WTC11 (cell line): ENCODE measurements around the gene LRP1. TPM values are rescaled to one million over a fixed set of nuclear protein-coding genes. Genes with fewer than 3 reads are reported as not detected.

Experiments
- ATAC-seq: fragments of 200-7000 bp; cut with Tn5 transposase; 2 replicates; pipeline ENCODE4 v1.10.0; 2021; ENCODE audit warnings: mild to moderate bottlenecking, moderate library complexity
- CTCF ChIA-PET: fragments of 300-600 bp; sonication (Branson Sonifier 250); formaldehyde crosslinking; loops from one replicate; lab custom pipeline; 2021; ENCODE audit warnings: antibody characterized with exemption; lab: Charles Lee
- POLR2A ChIA-PET: fragments of 350-600 bp; sonication (Branson Sonifier 250); formaldehyde crosslinking; loops from one replicate; lab custom pipeline; 2021; ENCODE audit warnings: antibody characterized with exemption; lab: Charles Lee
- DNase-seq: peaks from one replicate; pipeline ENCODE4 v3.0.0; 2021; ENCODE audit warnings: low spot score
- H3K27ac Mint-ChIP-seq: 2 replicates; pipeline ENCODE4 v1.8.0; 2021; ENCODE audit warnings: mixed read lengths
- H3K27me3 Mint-ChIP-seq: 2 replicates; pipeline ENCODE4 v1.8.0; 2021; ENCODE audit warnings: low read depth, mild to moderate bottlenecking, moderate library complexity, mixed read lengths
- H3K36me3 Mint-ChIP-seq: 2 replicates; pipeline ENCODE4 v1.8.0; 2021; ENCODE audit warnings: mixed read lengths
- H3K4me1 Mint-ChIP-seq: 2 replicates; pipeline ENCODE4 v1.8.0; 2022; ENCODE audit warnings: mixed read lengths
- H3K4me3 Mint-ChIP-seq: 2 replicates; pipeline ENCODE4 v1.8.0; 2021; ENCODE audit warnings: mild to moderate bottlenecking, moderate library complexity, mixed read lengths
- H3K9me3 Mint-ChIP-seq: 2 replicates; pipeline ENCODE4 v1.8.0; 2021; ENCODE audit warnings: mixed read lengths
- ATF1 ChIP-seq: sonication (generic); formaldehyde crosslinking; IDR thresholded peaks from 2 replicates; pipeline ENCODE4 v1.8.1; 2023; ENCODE audit warnings: mild to moderate bottlenecking, moderate library complexity, missing genetic modification reagents
- ATF3 ChIP-seq: sonication (generic); formaldehyde crosslinking; conservative IDR thresholded peaks from 2 replicates; pipeline ENCODE4 v1.8.1; 2022; ENCODE audit warnings: mild to moderate bottlenecking, missing genetic modification reagents
- ATF6 ChIP-seq: sonication (generic); formaldehyde crosslinking; IDR thresholded peaks from 2 replicates; pipeline ENCODE4 v1.8.1; 2023; ENCODE audit warnings: mild to moderate bottlenecking, missing genetic modification reagents
- ESRRA ChIP-seq: sonication (generic); formaldehyde crosslinking; IDR thresholded peaks from 2 replicates; pipeline ENCODE4 v1.8.1; 2022; ENCODE audit warnings: mild to moderate bottlenecking, missing genetic modification reagents, borderline replicate concordance
- ETV6 ChIP-seq: sonication (generic); formaldehyde crosslinking; IDR thresholded peaks from 2 replicates; pipeline ENCODE4 v1.8.1; 2022; ENCODE audit warnings: mild to moderate bottlenecking, missing genetic modification reagents
- FOXJ3 ChIP-seq: sonication (generic); formaldehyde crosslinking; IDR thresholded peaks from 2 replicates; pipeline ENCODE4 v1.9.0; 2021; ENCODE audit warnings: missing genetic modification reagents, mild to moderate bottlenecking, borderline replicate concordance
- FOXP1 ChIP-seq: sonication (generic); formaldehyde crosslinking; IDR thresholded peaks from 2 replicates; pipeline ENCODE4 v1.8.0; 2022; ENCODE audit warnings: missing genetic modification reagents, mild to moderate bottlenecking, moderate library complexity, borderline replicate concordance
- GABPB1 ChIP-seq: sonication (generic); formaldehyde crosslinking; IDR thresholded peaks from 2 replicates; pipeline ENCODE4 v1.8.1; 2023; ENCODE audit warnings: mild to moderate bottlenecking, missing genetic modification reagents
- GTF2I ChIP-seq: fragments of 250-450 bp; sonication (Bioruptor Pico); conservative IDR thresholded peaks from 2 replicates; pipeline ENCODE4 v1.4.0; 2021; ENCODE audit warnings: mild to moderate bottlenecking
- MXD4 ChIP-seq: fragments of 250-450 bp; sonication (Bioruptor Pico); IDR thresholded peaks from 2 replicates; pipeline ENCODE4 v1.8.0; 2021; ENCODE audit warnings: mild to moderate bottlenecking, moderate library complexity, borderline replicate concordance
- NR2C2 ChIP-seq: sonication (generic); formaldehyde crosslinking; IDR thresholded peaks from 2 replicates; pipeline ENCODE4 v1.8.0; 2022; ENCODE audit warnings: mild to moderate bottlenecking, missing genetic modification reagents
- SP1 ChIP-seq: sonication (generic); formaldehyde crosslinking; conservative IDR thresholded peaks from 2 replicates; pipeline ENCODE4 v1.8.1; 2022; ENCODE audit warnings: missing genetic modification reagents
- TEAD1 ChIP-seq: sonication (generic); formaldehyde crosslinking; IDR thresholded peaks from 2 replicates; pipeline ENCODE4 v1.8.0; 2022; ENCODE audit warnings: mild to moderate bottlenecking, missing genetic modification reagents
- ZNF232 ChIP-seq: sonication (generic); formaldehyde crosslinking; IDR thresholded peaks from 2 replicates; pipeline ENCODE4 v1.8.0; 2022; ENCODE audit warnings: mild to moderate bottlenecking, missing genetic modification reagents
- total RNA-seq: library from RNA; stranded (reverse); gene quantifications from 3 replicates; pipeline ENCODE4 v1.2.3, GENCODE V29; 2021
- TF ChIP-seq, protein P1 (sequence below): sonication (generic); formaldehyde crosslinking; IDR thresholded peaks from 2 replicates; pipeline ENCODE4 v1.8.1; 2022; ENCODE audit warnings: missing genetic modification reagents, borderline replicate concordance
- TF ChIP-seq, protein P2 (sequence below): fragments of 250-450 bp; sonication (Bioruptor Pico); IDR thresholded peaks from 2 replicates; pipeline ENCODE4 v1.9.0; 2021; ENCODE audit warnings: mild to moderate bottlenecking
- TF ChIP-seq, protein P3 (sequence below): sonication (generic); formaldehyde crosslinking; IDR thresholded peaks from 2 replicates; pipeline ENCODE4 v1.8.1; 2023; ENCODE audit warnings: mild to moderate bottlenecking, missing genetic modification reagents, borderline replicate concordance
- TF ChIP-seq, protein P4 (sequence below): sonication (generic); formaldehyde crosslinking; IDR thresholded peaks from 2 replicates; pipeline ENCODE4 v1.8.1; 2022; ENCODE audit warnings: mild to moderate bottlenecking, missing genetic modification reagents, moderate library complexity, borderline replicate concordance
- TF ChIP-seq, protein P5 (sequence below): sonication (generic); formaldehyde crosslinking; IDR thresholded peaks from 2 replicates; pipeline ENCODE4 v1.8.0; 2022; ENCODE audit warnings: mild to moderate bottlenecking, missing genetic modification reagents
- TF ChIP-seq, protein P6 (sequence below): sonication (generic); formaldehyde crosslinking; IDR thresholded peaks from 2 replicates; pipeline ENCODE4 v1.8.0; 2023; ENCODE audit warnings: missing genetic modification reagents, mild to moderate bottlenecking, borderline replicate concordance

Gene LRP1
- total RNA-seq, 1 experiment from 2014 or later = 120 TPM

GRCh38 chr12:57078519-57079404, 49.5 kb upstream of the LRP1 start, which contains the start of gene NEMP1:
NEMP1 (minus strand) TSS chr12:57078791; CDS start chr12:57078745, 46 bp downstream.
- ChIA-PET CTCF (interaction anchor here (0.5 to 7.5 kb wide), 23 partner anchors 9 to 442 kb away, joined by 3 to 71 read pairs (median 6); partner anchors contain the start of genes LRP1, STAT6 and TAC3), POLR2A (interaction anchor here (0.5 to 3.1 kb wide), 11 partner anchors 9 to 385 kb away, joined by 3 to 33 read pairs (median 4); partner anchors contain the start of genes LRP1, NAB2, SHMT2 and STAT6)
- Mint-ChIP-seq H3K4me1 (peaks cover 6% of the 10 kb centered on the region; the same call in 1 of the 2 replicates), H3K36me3 (peaks cover 5% of the 10 kb centered on the region), H3K27ac (peak within 1 kb of the TSS; percentile 92), H3K9me3 (no peaks in the 10 kb centered on the region), H3K27me3 (no peaks in the 10 kb centered on the region), H3K4me3 (peak within 1 kb of the TSS; percentile 95)
- DNase-seq (peak; percentile 96), ATAC-seq (peak; percentile 99)
- TF ChIP-seq SP1 (CRISPR knock-in tag) (peak; percentile 72), GTF2I (CRISPR knock-in tag) (no peak), FOXJ3 (CRISPR knock-in tag) (no peak), ATF1 (CRISPR knock-in tag) (no peak), FOXP1 (CRISPR knock-in tag) (peak; percentile 68; the same call in 1 of the 2 replicates), ATF3 (no peak), MXD4 (CRISPR knock-in tag) (no peak), NR2C2 (no peak), TEAD1 (CRISPR knock-in tag) (peak; percentile 61), GABPB1 (CRISPR knock-in tag) (peak; percentile 61; the same call in 1 of the 2 replicates), ZNF232 (CRISPR knock-in tag) (0 out of 2 replicates have a peak, but pooled peaks have one; percentile 29), ESRRA (CRISPR knock-in tag) (no peak), ETV6 (CRISPR knock-in tag) (0 out of 2 replicates have a peak, but pooled peaks have one; percentile 18), ATF6 (CRISPR knock-in tag) (no peak)
- TF ChIP-seq, protein P1, sequence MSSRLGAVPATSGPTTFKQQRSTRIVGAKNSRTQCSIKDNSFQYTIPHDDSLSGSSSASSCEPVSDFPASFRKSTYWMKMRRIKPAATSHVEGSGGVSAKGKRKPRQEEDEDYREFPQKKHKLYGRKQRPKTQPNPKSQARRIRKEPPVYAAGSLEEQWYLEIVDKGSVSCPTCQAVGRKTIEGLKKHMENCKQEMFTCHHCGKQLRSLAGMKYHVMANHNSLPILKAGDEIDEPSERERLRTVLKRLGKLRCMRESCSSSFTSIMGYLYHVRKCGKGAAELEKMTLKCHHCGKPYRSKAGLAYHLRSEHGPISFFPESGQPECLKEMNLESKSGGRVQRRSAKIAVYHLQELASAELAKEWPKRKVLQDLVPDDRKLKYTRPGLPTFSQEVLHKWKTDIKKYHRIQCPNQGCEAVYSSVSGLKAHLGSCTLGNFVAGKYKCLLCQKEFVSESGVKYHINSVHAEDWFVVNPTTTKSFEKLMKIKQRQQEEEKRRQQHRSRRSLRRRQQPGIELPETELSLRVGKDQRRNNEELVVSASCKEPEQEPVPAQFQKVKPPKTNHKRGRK = no peak
- TF ChIP-seq, protein P2, sequence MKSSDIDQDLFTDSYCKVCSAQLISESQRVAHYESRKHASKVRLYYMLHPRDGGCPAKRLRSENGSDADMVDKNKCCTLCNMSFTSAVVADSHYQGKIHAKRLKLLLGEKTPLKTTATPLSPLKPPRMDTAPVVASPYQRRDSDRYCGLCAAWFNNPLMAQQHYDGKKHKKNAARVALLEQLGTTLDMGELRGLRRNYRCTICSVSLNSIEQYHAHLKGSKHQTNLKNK (CRISPR knock-in tag) = no peak
- TF ChIP-seq, protein P3, sequence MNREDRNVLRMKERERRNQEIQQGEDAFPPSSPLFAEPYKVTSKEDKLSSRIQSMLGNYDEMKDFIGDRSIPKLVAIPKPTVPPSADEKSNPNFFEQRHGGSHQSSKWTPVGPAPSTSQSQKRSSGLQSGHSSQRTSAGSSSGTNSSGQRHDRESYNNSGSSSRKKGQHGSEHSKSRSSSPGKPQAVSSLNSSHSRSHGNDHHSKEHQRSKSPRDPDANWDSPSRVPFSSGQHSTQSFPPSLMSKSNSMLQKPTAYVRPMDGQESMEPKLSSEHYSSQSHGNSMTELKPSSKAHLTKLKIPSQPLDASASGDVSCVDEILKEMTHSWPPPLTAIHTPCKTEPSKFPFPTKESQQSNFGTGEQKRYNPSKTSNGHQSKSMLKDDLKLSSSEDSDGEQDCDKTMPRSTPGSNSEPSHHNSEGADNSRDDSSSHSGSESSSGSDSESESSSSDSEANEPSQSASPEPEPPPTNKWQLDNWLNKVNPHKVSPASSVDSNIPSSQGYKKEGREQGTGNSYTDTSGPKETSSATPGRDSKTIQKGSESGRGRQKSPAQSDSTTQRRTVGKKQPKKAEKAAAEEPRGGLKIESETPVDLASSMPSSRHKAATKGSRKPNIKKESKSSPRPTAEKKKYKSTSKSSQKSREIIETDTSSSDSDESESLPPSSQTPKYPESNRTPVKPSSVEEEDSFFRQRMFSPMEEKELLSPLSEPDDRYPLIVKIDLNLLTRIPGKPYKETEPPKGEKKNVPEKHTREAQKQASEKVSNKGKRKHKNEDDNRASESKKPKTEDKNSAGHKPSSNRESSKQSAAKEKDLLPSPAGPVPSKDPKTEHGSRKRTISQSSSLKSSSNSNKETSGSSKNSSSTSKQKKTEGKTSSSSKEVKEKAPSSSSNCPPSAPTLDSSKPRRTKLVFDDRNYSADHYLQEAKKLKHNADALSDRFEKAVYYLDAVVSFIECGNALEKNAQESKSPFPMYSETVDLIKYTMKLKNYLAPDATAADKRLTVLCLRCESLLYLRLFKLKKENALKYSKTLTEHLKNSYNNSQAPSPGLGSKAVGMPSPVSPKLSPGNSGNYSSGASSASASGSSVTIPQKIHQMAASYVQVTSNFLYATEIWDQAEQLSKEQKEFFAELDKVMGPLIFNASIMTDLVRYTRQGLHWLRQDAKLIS (CRISPR knock-in tag) = no peak
- TF ChIP-seq, protein P4, sequence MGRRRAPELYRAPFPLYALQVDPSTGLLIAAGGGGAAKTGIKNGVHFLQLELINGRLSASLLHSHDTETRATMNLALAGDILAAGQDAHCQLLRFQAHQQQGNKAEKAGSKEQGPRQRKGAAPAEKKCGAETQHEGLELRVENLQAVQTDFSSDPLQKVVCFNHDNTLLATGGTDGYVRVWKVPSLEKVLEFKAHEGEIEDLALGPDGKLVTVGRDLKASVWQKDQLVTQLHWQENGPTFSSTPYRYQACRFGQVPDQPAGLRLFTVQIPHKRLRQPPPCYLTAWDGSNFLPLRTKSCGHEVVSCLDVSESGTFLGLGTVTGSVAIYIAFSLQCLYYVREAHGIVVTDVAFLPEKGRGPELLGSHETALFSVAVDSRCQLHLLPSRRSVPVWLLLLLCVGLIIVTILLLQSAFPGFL = no peak
- TF ChIP-seq, protein P5, sequence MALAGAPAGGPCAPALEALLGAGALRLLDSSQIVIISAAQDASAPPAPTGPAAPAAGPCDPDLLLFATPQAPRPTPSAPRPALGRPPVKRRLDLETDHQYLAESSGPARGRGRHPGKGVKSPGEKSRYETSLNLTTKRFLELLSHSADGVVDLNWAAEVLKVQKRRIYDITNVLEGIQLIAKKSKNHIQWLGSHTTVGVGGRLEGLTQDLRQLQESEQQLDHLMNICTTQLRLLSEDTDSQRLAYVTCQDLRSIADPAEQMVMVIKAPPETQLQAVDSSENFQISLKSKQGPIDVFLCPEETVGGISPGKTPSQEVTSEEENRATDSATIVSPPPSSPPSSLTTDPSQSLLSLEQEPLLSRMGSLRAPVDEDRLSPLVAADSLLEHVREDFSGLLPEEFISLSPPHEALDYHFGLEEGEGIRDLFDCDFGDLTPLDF (CRISPR knock-in tag) = no peak
- TF ChIP-seq, protein P6, sequence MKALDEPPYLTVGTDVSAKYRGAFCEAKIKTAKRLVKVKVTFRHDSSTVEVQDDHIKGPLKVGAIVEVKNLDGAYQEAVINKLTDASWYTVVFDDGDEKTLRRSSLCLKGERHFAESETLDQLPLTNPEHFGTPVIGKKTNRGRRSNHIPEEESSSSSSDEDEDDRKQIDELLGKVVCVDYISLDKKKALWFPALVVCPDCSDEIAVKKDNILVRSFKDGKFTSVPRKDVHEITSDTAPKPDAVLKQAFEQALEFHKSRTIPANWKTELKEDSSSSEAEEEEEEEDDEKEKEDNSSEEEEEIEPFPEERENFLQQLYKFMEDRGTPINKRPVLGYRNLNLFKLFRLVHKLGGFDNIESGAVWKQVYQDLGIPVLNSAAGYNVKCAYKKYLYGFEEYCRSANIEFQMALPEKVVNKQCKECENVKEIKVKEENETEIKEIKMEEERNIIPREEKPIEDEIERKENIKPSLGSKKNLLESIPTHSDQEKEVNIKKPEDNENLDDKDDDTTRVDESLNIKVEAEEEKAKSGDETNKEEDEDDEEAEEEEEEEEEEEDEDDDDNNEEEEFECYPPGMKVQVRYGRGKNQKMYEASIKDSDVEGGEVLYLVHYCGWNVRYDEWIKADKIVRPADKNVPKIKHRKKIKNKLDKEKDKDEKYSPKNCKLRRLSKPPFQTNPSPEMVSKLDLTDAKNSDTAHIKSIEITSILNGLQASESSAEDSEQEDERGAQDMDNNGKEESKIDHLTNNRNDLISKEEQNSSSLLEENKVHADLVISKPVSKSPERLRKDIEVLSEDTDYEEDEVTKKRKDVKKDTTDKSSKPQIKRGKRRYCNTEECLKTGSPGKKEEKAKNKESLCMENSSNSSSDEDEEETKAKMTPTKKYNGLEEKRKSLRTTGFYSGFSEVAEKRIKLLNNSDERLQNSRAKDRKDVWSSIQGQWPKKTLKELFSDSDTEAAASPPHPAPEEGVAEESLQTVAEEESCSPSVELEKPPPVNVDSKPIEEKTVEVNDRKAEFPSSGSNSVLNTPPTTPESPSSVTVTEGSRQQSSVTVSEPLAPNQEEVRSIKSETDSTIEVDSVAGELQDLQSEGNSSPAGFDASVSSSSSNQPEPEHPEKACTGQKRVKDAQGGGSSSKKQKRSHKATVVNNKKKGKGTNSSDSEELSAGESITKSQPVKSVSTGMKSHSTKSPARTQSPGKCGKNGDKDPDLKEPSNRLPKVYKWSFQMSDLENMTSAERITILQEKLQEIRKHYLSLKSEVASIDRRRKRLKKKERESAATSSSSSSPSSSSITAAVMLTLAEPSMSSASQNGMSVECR (CRISPR knock-in tag) = no peak
